ENCODE measurements around the gene C1QL2.

- no peak for TF ChIP-seq TAF1 (IDR thresholded peaks at IDR 0.05; ENCODE audit: low read depth, low read length)
- TF ChIP-seq POLR2A (IDR thresholded peaks at IDR 0.05; ENCODE audit: low read depth, low read length): no peak
- TF ChIP-seq POLR2AphosphoS5 (IDR thresholded peaks at IDR 0.05; ENCODE audit: low read depth, low read length): no peak
These were observed 48.7 kb downstream of the C1QL2 start for GRCh38 chr2:119109866-119110265.

All from GM12891 (cell line).